NCI-H1694 treated with DMSO at 0.1 percent for 48 hours (cell line): ENCODE results near the gene R3HDM4.
"Not testable (repeated sequence)": the region's sequence is repeated elsewhere in the genome, so short reads cannot be mapped to it uniquely, and the experiment has no call there.

Source experiments
- DNase-seq: peaks from one replicate; lab custom pipeline; 2025; lab: John Stamatoyannopoulos, UW

R3HDM4 gene

DNA sequence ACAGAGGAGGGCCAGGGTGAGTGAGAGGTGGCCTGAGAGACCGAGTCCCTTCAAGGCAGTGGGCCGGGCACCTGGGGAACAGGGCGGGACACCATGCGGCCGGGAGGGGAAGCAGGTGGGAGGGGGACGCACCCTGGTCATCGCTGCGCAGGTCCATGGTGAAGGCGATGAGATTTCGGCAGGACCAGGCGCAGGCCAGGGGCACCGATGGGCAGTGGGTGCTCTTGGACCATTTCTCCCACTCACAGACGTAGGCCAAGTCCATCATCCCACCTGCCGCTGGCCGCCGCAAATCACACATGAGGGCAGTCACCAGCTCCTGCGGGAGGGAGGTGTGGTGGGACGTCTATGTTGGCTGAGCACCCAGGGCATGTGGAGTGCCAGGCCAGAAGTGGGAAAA lies 22.2 kb downstream of the R3HDM4 start:
- DNase-seq, result no peak

DNA sequence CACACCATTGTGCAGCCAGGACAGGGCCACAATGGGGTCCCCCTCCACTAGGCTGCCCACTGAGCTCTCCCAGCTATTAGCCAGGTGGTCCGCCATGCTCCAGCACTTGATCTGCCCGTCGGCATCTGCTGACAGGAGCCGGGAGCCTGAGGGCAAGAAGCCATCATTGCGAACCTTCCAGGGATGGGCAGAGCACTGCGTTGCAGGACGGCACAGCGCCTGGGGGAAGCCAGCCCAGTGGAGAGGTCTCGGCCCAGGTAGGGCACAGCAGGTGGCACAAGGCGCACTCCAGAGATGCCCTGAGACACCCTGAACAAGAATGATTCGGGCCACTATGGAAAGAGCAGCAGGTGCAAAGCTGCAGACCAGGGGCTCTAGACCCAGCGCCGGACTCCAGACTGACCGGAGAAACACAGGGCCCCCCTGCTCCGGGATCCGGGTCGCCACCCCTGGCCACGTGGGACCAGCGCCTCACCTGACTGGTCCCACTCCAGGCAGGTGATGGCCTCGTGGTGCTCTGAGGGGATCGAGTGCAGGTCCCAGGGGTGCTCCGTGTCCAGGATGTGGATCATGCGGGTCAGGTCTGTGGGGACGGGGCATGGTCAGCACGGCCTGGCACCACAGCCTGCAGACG lies 23.2 kb downstream of the R3HDM4 start:
- no peak for DNase-seq

DNA sequence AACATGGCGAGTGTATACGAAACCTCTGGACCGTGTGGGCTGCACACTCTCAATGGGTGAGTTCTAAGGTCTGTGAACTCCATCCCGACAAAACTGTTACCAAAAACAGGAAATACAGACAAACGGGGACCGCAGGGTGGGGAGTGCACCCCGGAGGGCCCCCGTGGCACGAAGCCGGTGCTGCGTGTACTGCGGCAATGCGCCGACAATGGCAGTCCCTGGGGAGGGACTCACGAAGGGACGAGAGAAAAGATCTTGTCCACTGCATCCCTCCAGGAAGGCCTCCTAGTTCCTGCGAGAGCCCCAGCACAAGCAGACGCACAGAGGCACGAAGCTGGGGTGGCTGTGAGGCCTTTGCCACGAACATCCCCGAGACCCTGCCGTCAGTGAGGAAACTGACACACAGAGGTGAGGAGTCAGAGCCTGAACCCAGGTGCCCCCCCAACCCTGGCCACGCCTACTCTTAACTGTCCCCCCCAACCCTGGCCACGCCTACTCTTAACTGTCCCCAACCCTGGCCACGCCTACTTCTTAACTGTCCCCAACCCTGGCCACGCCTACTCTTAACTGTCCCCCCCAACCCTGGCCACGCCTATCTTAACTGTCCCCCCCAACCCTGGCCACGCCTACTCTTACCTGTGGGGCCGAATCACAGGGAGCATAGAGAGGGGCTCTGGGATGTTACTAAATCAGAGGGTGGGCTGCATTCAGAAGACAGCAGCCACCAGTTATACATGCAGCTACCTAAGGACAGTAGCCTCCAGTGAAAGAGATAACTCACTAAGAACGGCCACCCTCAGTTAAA lies 24.2 kb downstream of the R3HDM4 start:
- DNase-seq, result no peak

DNA sequence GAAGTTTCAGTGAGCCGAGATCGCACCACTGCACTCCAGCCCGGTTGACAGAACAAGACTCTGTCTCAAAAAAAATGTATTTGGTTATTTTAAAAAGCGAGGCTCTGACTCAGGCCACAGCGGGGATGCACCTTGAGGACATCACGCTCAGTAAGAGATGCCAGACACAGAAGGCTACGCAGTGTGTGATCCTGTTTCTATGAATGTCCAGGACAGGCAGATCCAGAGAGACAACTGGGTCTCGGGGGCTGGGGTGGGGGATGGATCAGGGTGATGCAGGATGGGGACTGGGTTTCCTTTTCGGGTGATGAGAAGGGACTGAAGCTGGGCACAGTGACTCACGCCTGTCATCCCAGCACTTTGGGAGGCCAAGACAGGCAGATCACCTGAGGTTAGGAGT lies 25.4 kb downstream of the R3HDM4 start:
- DNase-seq, result no peak

DNA sequence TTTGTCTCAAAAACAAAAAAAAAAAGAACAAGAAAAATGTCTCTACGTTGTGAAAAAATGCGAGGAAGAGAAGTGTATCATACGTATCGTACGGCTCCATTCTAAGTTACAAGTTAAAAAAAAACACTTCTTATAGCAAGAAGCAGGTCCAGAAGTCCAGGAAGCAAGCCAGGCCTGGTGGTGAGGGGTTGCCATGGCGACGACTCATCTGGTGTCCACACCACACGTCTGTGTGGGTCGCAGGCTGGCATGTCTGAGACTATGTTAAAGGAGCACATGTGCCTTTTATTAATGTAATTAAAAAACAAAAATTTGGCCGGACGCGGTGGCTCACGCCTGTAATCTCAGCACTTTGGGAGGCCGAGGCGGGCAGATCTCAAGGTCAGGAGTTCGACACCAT lies 25.9 kb downstream of the R3HDM4 start:
- DNase-seq, result no peak

DNA sequence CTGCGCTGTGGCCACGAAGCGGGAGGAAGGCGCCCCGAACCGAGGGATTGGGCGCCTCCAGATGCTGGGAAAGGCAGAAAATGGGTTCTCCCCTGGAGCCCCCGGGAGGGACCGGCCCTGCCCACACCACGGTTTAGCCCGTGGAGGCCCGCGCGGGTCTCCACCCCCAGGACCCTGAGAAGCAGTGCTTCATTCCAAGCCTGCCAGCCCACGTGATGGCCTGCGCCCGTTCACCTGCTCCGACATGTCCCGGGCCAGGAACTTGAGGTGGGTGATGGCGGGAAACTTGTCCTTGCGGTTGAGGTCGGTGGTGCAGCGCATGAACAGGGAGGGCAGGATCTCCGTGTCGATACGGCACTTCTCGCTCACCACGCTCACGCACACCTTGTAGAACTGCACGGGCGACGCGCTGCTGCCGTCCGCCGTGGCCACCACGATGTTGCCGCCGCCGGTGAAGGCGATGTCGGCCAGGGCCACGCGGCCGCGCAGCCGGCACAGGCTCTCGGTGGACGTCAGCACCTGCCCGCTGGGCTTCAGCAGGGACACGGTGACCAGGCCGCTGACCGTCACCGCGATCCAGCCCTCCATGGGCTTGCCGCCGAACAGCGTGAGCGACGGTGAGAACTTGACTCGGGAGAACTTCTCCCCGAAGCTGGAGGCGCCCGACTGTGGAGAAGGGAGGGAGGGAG lies 27.3 kb downstream of the R3HDM4 start:
- DNase-seq, result no peak

DNA sequence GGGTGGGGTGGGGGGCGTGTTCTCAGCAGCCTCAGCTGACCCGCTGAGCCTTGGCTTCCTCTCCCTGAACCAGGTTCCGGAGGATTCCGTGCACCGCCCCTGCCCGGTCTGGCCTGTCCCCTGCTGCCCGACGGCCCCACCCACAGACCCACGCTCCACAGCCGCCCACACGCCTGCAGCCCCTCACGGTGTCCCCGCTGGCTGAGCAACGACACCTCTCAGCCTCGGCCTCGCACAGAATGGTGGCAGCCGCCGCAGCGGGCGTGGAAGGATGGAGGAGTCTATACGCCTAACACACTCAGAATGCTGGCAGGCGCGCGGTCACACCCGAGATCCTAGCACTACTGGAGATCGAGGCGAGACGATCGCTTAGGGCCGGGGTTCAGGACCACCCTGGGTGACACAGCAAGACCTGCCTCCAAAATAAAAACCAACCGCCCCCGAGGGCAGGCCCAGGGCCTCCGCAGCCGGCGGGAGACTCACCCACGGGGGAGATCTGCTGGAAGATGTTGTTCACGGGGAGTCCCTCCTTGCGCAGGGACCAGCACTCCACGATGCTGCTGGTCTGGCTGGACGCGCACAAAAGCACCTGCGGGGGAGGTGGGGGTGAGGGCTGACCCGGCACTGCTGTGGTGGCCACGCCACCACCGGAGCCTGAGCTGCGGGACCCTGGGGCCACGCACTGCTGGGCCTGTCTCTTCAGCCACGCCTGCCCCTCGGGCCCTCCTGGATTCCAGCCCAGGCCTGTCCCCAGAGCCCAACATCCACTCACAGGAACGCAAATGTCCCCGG lies 28.4 kb downstream of the R3HDM4 start:
- no peak for DNase-seq

DNA sequence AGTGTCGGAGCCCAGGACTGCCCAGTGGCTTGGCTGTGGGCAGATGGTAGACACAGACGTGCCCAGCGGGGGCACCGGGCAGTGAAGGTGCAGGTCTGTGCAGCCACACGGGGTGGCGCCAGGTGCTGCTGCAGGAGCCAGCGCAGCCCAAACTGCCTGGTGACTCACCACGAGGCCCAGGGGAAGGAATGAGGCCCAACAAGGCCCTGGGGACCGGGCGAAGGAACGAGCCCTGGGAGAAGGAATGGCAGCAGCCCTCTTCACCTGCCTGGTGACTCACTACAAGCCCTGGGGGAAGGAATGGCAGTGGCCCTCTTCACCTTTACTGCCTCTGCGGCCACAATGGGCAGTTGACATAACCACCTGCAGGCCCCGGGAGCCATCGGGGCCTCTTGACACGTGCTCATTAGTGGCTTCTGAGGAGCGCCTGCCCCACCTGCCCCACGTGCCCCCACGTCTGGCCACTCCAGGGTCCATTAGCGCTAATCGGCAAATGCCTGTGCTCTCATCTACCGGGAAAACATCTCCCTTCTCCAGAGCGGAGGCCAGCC lies 29.3 kb downstream of the R3HDM4 start:
- DNase-seq, result no peak

DNA sequence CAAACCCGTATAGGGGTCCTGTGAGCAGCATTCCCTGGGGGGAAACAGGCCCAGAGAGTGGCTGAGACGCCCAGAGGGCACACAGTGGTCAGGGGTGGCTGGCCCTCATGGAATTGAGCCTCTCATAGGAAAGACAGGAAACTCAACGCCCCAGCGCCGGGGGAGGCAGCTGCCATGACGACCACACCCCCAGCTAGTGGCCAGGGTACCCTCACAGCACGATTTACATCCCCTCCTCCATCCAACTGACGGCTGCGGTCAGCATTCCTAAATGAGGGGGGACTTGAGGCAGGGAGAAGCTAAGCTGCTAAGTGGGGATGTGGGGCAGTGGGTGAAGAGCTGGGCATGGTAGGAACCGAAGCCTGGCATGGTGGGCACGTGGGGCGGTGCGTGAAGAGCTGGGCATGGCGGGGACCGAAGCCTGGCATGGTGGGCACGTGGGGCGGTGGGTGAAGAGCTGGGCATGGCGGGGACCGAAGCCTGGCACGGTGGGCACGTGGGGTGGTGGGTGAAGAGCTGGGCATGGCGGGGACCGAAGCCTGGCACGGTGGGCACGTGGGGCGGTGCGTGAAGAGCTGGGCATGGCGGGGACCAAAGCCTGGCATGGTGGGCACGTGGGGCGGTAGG lies 30.0 kb downstream of the R3HDM4 start:
- DNase-seq, result no peak

DNA sequence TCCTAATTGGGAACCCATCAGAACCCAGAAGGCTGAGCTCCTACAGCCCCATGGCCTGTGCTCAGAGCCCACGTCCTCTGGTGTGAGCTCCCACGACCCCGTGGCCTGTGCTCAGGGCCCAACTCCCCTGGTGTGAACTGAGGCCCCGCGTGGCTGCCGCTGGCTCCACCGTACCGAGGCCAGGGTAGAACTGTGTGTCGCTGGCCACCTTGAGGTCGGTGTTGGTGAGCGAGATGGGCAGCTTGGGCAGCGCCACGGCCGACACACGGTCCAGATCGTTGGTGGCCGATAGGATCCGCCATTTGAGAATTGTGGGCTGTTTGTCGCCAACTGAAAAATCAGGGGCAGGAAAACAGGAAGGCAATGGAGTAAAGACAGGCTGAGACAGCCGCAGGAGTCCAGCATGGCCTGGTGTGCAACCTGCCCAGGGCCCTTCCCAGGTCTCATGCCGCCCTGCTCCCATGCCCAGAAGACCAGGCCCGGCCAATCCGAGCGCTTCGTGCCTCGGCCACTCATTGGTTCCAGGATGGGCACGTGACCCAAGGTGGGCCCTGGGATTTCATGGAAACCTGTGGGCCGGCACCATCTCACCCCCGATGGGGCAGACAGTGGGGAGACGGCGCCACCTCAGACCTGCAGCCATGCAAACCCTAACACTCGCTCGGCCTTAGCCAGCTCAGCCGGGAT lies 31.5 kb downstream of the R3HDM4 start:
- no peak for DNase-seq

DNA sequence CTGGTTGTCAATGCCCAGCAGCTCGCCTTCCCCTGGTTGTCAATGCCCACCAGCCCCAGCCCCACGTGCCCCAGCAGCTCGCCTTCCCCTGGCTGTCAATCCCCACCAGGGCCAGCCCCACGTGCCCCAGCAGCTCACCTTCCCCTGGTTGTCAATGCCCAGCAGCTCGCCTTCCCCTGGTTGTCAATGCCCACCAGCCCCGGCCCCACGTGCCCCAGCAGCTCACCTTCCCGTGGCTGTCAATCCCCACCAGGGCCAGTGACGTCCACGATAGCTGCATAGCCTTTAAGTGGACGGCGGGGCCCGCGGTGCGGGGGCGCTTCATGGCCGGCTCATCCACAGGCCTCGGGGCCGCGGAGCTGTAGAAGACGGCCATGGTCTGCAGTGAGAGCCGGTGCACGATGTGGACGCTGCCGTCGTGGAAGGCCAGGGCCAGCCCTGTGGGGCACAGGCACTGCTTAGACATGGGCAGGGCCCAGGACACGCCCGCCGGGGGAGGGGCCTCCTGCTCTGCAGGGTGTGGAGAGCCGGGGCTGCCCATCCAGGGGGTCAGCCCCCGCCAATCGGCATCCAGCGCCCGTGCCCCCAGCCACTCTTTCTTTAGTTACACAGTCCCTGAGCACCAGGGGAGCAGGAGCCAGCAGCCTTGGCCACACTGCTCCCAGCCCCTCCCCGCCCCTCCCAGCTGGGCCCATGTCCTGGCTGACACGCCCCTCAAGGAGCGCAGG lies 33.1 kb downstream of the R3HDM4 start:
- no peak for DNase-seq

DNA sequence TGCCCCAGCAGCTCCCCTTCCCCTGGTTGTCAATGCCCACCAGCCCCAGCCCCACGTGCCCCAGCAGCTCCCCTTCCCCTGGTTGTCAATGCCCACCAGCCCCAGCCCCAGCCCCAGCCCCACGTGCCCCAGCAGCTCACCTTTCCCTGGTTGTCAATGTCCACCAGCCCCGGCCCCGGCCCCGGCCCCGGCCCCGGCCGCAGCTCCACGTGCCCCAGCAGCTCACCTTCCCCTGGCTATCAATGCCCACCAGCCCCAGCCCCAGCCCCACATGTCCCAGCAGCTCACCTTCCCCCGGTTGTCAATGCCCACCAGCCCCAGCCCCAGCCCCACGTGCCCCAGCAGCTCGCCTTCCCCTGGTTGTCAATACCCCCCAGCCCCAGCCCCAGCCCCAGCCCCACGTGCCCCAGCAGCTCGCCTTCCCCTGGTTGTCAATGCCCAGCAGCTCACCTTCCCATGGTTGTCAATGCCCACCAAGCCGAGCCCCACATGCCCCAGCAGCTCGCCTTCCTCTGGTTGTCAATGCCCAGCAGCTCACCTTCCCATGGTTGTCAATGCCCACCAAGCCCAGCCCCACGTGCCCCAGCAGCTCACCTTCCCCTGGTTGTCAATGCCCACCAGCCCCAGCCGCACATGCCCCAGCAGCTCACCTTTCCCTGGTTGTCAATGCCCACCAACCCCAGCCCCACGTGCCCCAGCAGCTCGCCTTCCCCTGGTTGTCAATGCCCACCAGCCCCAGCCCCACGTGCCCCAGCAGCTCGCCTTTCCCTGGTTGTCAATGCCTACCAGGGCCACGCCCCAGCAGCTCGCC lies 34.1 kb downstream of the R3HDM4 start:
- not testable (repeated sequence) for DNase-seq

DNA sequence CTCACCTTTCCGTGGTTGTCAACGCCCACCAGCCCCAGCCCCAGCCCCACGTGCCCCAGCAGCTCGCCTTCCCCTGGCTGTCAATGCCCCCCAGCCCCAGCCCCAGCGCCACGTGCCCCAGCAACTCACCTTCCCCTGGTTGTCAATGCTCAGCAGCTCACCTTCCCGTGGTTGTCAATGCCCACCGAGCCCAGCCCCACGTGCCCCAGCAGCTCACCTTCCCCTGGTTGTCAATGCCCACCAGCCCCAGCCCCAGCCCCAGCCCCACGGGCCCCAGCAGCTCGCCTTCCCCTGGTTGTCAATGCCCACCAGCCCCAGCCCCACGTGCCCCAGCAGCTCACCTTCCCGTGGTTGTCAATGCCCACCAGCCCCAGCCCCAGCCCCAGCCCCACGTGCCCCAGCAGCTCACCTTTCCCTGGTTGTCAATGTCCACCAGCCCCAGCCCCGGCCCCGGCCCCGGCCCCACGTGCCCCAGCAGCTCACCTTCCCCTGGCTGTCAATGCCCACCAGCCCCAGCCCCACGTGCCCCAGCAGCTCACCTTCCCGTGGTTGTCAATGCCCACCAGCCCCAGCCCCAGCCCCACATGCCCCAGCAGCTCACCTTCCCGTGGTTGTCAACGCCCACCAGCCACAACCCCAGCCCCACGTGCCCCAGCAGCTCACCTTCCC lies 34.9 kb downstream of the R3HDM4 start:
- not testable (repeated sequence) for DNase-seq

DNA sequence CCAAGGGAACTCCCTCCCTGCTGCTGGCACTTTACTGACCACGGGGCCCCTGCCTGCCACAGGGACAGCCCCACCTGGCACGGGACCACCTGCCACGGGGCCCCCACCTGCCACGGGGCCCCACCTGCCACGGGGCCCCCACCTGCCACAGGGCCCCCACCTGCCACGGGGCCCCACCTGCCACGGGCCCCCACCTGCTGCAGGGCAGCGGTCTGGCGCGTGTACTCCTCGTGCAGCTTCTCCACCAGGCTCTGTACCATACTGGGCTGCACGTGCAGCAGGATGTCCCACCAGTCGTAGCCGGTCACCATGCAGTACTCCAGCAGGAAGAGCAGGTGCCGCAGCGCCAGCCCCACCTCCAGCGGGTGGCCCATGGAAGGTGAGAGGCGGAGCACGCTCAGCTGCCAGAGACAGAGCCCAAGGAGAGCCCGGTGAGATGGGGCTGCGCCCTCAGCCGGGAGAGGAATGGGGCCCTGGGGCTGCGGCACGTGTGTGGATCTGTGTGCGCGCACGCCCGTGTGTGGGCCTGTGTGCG lies 36.2 kb downstream of the R3HDM4 start:
- no peak for DNase-seq

DNA sequence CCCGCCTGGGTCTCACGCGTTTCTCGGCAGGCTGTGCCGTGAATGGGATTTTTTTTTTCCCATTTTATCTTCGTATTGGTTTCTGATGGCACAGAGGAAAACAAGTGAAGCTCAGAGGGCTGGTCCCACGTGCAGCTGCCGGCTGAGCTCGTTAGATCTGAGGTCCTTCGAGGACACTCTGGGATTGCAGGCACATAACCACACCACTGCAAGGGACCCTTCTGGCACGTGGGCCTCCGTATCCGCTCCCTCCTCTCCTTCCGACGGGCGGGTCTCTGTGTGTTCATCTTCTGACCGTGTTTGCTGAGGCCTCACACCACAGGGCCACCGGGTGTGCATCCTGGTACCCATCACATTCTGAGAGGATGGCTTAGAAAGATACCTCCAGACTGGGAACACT lies 36.9 kb downstream of the R3HDM4 start:
- DNase-seq, result no peak

DNA sequence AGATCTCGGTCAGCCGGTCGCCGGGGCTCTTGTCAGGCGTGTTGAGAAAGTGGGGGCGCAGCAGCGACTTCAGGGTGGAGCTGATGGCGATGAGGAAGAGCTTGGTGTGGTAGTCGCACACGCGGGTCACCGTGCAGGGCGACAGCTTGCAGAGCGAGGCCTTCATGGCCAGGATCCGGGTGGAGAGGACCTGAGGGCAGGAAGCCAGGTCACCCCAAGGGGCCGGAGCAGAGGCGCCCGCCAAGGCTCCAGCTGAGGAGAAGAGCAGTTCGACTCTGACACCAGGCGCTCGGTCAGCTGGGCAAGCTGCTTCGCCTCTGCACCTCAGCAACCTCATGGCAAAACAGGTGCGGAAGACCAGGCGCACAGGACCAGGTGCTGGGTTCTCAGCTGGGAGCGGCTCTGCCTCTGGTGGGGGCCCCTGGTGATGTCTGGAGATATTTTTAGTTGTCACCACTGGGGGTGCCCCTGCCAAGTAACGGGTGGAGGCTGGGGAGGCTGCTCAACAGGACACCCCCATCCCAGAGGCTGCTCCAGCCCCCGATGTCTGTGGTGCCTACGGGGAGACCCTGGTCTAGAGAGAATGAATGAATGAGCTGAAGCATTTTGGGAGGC lies 37.6 kb downstream of the R3HDM4 start:
- DNase-seq, result no peak

DNA sequence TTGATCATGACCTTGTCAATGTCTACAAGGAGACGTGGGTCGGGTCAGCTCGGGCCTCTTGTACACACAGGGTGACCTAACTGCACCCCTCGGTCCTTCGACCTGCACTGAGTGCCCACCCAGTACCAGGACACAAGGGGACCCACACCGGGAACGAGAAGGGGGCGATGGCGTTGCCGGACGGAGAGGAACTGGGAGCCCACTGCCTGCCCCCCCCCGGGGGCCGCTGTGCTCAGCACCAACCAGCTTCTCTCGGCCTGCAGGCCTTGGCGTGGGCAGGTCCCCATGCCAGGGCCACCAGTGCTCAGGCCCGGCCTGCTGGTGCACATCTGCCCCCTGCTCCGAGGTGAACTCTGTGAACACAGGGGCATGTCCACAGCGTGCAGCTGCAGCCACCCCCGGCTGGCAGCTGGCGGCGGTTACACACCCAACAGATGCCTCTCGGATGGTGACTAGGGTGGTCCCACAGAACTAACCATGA lies 39.4 kb downstream of the R3HDM4 start:
- no peak for DNase-seq

DNA sequence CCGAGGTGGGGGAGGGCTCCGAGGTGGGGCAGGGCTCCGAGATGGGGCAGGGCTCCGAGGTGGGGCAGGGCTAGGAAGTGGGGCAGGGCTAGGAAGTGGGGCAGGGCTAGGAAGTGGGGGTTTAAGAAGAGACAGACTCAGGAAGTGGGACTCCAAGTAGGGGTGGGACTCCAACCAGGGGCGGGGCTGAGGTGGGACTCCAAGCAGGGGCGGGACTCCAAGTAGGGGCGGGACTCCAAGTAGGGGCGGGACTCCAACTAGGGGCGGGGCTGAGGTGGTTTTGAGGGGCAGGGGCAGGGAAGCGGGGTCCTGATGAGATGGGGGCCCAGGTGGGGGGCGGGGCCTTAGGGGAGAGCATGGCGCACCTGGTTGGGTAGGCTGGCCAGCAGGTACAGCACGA lies 39.9 kb downstream of the R3HDM4 start:
- no peak for DNase-seq
